HG03097 (cell line): ENCODE results near the gene PDZD7.

Source experiments
- ATAC-seq: cut with Tn5 transposase; IDR thresholded peaks from one replicate; pipeline ENCODE4 v1.9.1; 2021; ENCODE audit not compliant: unreplicated experiment, low FRiP score

PDZD7 gene

DNA sequence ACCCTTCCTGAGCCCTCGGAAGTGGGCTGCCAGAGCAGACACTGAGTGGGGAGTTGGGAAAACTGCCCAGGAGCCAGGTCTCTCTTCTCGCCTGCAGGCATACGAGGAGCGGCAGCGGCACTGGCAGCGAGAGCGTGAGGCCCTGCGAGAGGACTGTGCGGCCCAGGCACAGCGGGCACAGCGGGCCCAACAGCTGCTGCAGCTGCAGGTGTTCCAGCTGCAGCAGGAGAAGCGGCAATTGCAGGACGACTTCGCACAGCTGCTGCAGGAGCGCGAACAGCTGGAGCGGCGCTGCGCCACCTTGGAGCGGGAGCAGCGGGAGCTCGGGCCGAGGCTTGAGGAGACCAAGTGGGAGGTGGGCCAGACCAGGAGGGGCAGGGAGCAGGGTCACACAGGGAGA, 25.6 kb downstream of the PDZD7 start:
- ATAC-seq, result no peak

DNA sequence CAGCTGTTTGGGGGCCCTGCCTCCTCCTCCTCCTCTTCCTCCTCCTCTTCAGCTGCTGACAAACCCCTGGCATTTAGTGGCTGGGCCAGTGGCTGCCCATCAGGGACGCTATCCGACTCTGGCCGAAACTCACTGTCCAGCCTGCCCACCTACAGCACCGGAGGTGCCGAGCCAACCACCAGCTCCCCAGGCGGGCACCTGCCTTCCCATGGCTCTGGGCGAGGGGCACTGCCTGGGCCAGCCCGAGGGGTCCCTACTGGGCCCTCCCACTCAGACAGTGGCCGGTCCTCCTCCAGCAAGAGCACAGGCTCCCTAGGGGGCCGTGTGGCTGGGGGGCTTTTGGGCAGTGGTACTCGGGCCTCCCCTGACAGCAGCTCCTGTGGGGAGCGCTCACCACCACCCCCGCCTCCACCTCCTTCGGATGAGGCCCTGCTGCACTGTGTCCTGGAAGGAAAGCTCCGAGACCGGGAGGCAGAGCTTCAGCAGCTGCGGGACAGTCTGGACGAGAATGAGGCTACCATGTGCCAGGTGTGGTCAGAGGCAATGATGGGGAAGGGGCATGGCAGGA, 27.2 kb downstream of the PDZD7 start:
- no peak for ATAC-seq

DNA sequence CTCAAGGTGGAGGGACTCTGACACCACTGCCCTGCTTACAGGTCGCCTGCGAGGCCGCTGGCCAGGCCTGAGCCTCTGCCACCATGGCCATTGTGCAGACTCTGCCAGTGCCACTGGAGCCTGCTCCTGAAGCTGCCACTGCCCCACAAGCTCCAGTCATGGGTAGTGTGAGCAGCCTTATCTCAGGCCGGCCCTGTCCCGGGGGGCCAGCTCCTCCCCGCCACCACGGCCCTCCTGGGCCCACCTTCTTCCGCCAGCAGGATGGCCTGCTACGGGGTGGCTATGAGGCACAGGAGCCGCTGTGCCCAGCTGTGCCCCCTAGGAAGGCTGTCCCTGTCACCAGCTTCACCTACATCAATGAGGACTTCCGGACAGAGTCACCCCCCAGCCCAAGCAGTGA, 28.5 kb downstream of the PDZD7 start:
- no peak for ATAC-seq

DNA sequence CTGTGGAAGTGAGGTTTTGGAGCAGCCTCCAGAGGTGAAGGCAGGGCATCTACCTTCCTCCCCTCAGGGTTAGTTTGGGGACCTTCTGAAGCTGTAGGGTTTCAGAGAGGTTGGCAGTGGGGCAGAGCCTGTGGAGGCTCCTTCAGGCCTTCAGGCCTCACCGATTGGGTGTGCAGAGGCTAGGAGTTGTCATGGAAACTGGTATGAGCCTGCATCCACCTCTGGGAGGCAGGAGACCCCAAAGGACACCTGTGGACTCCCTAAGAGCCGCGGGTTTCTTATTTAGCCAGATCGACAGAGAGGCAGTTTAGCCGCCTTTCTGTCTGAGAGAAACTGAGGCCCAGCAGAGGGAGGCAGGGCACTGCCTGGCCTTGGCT, 29.3 kb downstream of the PDZD7 start:
- ATAC-seq, result no peak

DNA sequence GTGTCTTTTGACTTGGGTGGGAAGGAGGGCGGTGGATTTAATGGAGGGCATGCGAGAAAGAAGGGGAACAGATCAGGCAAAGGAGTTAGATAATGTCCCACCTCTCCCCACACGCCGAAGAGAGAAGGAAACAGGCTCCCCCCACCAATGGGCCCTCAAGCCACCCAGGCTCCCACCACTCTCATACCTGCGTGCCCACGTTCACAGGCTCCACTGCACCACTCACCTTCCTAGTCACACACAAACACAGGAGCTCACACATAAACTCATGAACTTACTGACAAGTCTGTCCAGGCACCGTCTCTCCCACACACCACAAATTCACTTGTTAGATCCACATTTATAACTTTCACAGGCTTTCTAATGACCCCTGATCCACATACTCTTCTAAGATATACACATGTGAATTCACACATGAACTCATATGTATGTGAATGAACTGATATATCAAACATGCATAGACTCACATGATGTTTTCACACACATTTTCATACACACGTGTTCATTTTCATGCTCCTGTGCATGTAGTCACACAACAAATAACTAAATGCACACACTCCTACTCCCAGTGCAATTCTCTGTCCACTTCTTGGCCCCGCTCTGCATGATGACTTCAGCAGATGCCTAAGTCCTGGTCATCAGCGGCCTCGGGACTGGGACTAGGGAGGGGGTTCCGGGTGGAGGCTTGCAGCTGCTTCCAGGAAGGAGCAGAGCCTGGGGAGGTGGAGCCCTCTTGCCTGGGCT, 29.8 kb downstream of the PDZD7 start:
- ATAC-seq, result no peak

DNA sequence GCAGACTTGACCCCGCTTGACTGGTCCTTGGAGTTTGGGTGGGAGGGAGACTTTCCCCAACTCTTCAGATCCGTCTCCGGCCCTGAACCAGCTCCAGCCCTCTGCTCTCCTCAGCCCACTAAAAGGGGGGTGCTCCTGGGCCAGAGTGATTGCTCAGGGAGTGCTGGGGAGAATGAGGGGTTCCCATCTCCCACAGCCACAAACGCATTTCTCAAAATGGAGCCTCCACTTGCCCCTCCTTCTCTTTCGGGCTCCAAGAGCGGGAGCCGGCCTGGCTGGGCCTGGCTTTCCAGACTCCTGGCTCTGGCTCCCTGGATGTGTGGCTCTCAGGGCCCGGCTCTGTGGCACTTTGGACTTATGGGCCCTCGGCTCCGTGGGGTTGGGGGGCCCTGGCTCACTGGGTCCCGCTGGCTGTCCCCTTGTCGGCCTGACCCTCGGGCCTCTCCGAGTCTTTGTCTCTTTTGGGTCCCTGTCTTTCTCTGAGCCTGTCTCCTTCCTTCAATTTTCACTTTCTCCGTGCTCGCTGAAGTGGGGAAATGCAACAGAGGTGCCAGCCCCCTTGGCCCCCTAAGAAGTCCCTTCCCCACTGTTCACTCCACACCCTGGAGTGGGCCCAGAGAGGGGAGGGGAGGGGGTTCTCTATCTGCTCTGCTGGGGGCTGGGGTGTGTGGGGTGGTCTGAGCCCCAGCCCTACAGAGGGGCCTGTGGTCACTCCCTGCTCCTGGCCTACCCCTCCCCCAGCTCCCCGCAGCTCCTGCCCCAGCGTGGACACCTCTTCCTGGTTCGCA, 30.6 kb downstream of the PDZD7 start:
- no peak for ATAC-seq

DNA sequence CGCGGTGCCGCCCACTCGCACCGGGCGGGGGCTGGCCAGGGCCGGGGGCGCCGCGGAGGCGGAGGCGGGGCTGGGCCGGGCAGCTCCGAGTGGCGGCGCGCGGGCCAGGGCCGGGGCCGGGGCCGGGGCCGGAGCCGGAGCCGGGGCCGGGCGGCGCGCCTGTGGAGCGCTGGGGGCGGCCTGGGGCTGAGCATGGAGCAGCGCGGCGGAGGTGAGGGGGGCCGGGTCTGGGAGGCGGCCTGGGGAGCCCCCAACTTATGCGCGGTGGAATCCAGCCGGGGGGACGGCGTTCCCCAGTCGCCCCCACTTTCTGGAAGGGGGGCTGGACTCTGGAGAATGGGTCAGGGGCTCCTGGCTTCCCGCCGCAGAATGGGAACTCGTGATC, 31.2 kb downstream of the PDZD7 start, which contains the start of gene LZTS2:
TSS of gene LZTS2 (plus strand) at position 67 of the 385 bp plus-strand sequence. CDS start 2,731 bp downstream, outside the sequence.
- ATAC-seq, result peak; percentile 14

DNA sequence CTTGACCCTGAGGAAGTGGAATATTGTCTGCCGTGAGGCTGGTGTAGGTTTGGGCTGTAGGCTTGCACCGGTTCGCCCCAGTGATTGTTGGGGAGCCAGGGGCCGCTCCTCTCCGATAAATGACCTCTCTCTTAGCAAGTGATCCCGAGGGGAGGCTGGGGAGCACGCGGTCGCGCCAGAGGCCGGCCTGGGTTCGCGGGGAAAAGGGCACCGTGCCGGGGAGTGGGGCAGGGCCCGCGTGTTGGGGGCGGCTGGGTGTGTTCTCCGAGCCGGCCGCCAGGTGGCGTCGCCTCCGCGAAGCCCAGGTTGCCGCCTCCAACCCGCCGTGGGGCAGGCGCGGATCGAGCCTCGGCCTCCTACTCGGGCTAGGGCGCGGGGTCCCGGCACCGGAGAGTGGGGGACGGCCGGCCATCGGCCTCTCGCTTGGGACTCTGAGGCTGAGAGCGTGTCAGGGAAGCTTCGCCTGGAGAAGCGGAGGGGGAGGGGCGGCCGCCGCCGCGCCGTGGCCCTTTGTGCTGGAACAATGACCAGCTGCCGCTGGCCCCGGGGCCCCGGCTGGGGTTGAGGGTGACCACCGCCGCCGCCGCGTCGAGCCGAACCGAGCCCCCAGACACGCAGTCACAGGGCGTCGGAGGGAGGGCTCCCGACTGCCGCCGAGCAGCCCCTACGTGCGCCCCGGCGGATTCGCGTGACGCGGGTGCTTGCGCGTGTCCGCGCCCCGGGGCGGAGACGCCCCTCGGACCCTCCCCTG, 31.8 kb downstream of the PDZD7 start:
- ATAC-seq, result peak; percentile 53

DNA sequence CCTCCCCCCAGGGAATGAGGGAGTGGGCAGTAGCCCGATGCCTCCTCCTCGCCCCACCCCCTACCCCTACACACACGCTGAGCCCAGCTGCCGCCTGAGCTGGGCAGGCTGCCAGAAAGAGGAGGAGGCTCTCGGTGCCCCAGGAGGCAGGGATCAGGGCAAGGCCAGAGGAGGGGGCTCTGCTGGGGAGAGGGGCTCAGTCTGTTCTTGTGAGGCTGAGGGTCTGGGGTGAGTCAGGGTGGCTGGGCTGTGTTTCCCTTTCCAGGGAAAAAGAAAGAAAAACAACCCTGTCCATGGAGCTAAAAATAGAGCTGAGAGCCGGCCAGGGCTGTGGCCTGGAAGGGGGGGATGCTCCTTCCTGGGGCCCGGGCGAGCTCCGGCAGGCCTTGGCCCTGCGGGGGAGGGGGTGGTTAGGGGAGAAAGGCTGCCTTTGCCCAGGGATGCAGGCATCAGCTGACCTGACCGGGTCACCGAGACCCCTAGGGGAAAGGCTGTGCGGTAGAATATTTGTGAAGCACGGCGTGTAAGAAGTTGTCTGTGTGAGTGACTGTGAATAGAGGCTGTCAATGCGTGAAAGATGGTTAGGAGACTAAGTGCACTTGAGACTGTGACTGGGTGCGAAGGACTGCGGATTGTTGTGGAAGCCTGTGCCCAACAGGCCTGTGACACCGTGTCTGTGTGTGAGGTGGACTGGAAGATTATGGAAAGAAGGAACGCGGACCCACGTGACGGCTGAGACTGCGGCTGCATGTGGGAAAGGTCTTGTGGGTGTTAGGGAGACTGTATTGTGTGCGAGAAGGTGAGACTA, 32.5 kb downstream of the PDZD7 start:
- no peak for ATAC-seq

DNA sequence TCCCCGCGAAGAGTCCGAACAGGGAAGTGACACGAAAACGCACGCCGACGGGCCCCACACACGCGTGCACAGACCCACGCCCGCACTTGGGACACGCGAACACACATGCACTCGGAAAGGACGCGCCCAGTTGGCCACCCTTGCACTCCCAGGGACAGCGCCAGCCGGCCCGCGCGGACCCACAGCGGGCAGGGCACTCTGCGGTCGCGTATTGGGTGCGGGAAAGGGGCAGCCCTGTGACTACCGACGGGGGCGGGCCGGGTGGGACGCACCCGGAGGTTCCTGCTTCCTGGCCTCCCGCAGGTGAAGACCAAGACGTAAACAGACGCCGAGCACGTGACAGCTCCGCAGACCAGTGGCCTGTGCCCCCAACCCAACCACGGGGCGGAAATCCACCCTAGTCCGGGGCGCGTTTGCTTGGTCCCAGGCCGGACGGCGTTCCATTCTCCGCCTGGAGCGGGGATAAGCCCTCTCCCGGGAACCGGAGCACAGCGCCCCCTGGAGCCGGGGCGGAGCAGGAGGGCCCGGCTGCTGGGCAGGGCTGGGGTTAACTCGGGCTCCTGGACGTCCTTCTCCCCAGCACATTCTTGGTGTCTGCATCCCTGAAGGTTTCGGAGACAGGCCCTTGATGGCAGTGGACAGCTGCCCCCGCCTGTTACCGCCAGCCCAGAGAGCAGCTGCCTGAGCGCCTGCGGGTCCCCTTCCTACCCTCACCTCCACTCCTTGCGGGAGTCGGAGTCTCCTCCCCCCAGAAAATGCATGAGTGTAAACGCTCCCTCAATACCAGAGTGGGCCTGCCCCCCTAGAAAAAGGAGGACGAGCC, 33.4 kb downstream of the PDZD7 start:
- no peak for ATAC-seq

DNA sequence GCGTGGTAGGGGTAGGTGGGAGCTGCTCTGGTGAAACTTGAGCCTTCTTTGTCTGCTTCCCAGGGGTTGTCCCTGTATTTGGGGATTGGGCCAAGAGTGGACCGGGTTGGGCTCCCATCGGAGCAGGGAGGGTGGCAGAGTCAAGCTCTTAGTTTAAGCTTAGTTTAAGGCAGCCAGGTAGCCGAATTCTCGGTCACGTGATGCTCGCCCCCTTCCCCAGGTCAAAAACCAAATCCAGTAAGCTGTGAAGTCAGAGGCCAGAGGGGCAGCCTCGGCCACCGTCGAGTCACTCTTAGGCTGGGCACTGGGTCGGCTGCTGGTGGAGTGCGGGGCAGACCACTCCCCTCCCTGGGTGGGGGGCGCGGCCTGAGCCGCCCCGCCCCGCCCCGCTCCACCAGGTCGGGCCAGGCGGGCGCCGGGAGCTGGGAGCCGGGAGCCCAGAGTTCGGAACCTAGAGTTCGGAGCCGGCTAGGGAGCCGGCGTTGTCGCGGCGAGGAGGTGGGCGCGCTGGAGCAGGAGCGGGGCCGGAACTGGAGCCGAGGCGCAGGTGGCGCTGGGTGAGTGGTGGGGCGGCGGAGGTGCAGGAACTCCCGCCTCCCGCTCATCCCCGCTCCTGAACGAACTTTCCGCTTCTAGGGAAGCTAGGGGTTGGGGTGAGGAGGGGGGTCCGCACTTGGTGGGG, 34.1 kb downstream of the PDZD7 start:
- no peak for ATAC-seq

DNA sequence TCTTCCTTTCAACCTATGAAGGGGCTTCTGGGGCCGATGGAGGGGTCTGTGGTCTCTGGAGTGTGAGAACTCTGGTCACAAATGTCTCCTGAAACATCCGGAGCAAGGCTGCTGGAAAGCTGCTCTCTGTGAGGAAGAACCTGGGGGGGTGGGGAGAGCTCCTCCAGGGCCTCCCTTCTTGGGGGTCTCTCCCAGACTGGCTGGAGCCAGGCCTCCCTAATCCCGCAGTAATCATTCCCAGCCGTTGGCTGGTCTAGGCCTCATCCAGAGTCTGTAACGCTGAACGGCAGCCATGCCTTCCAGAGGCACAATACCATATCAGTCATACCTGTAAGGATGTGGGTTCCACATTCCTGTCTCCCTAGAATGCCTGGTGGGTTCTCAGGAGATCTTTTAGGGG, 35.7 kb downstream of the PDZD7 start:
- ATAC-seq, result no peak

DNA sequence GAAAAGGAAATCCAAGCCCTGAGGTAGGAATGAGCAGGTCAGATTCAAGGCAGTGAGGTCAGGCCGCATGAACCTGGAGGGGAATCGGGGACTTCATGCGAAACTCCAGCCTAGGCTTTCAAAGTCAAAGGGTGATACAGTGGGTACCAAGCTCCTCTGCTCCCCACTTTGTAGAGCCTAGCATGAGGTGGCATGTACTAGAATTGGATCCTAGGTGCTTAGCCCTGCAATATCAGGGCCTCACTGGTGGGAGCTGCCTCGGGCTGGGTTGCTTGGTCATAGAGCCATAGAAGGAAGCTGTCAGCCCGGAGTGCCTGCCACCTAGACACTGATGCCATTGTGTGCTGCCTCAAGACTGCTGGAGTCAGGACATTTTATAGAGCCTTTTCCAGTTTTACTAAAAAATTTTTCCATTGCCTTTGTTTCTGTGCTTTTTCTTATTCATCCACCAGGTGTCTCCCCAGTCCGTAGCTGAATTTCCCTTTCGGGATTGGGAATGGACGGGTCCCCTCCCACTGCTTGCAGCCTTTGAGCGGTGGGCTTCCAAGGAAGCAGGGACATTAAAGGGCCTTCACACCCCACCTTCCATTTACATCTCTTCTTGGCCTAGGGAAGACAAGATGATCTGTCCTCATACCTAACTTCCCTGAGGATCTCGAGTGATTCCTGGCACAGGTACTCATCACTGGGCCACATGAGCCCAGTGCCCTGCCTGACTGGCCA, 36.8 kb downstream of the PDZD7 start:
- no peak for ATAC-seq

DNA sequence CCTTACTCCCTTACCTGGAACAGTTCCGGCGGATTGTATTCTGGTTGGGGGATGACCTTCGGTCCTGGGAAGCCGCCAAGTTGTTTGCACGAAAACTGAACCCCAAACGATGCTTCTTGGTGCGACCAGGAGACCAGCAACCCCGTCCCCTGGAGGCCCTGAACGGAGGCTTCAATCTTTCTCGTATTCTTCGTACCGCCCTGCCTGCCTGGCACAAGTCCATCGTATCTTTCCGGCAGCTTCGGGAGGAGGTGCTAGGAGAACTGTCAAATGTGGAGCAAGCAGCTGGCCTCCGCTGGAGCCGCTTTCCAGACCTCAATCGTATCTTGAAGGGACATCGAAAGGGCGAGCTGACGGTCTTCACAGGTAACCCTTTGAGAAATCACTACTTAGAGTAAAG, 41.8 kb downstream of the PDZD7 start:
- no peak for ATAC-seq

DNA sequence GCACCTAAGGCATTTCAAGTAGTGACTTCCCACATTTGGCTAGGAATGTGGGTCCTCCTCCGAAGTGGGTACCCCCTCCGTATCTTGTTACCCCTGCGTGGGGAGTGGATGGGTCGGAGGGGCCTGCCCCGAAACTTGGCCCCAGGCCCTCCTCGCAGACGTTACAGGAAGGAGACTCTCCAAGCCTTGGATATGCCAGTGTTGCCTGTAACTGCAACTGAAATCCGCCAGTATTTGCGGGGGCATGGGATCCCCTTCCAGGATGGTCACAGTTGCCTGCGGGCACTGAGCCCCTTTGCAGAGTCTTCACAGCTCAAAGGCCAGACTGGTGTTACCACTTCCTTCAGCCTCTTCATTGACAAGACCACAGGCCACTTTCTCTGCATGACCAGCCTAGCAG, 42.8 kb downstream of the PDZD7 start:
- ATAC-seq, result no peak

DNA sequence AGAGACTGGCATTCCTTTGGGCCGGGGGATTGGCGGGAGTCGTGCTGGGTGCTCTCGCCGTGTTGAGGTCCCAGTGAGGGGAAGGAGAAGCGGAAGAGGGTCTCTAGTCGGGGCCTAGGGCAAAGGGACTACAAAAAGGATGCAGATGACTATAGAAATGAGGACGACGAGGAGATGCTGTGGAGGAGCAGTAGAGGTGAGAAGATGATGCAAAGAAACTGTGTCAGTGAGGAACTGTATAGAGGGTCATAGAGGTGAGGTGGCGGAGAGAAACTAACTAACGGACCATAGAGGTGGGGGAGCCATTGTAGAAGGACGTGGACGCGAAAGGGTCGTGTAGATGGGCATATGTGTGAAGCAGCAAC, 43.3 kb downstream of the PDZD7 start:
- ATAC-seq, result no peak

DNA sequence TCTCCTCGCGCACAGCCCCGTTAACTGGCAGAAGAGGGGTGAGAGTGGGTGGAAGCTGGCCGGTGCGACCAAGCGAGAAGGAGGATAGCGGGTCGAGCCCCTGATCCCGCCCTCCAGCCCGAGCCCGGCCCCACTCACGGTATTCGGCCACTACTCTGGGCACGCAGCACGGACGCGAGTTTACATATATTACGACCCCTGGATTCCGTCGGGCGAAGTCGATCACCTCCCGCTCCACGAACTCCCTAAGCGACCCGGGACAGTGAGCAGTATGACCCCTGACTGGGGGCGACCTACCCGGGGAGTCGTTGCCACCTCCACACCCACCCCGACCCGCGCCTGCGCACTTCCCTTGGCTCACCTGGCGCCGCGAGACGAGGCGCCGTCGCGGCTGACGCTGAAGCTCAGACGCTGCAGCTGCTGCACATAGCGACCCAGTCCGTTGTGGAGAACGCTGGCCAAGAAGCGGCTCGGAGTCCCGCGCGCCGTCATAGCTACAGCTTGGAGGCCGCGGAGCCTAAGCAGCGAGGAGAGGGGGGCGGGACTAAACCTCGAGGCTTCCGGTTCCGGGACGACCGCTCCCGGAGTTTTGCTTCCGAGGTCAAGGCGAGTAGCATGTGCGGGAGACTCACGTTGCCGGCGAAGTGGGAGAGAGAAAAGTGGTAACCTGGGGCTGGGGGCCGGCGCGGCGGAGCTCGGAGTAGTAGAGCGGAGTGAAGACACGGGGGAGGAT, 43.8 kb downstream of the PDZD7 start, which contains the start of the genes MRPL43 and TWNK:
TSS of gene MRPL43 (minus strand) at position 546 of the 733 bp plus-strand sequence. CDS start at position 492, 54 bp downstream.
TSS of gene TWNK (plus strand) at position 592 of the 733 bp plus-strand sequence. CDS start 668 bp downstream, outside the sequence.
- peak; percentile 62 for ATAC-seq
